ENCODE data around the gene SLC35G2.
A peak's percentile ranks its signal among the peaks of the same experiment; 100 is the strongest.
"Not testable (repeated sequence)": the region's sequence is repeated elsewhere in the genome, so short reads cannot be mapped to it uniquely, and the experiment has no call there.

The SLC35G2 gene

DNA sequence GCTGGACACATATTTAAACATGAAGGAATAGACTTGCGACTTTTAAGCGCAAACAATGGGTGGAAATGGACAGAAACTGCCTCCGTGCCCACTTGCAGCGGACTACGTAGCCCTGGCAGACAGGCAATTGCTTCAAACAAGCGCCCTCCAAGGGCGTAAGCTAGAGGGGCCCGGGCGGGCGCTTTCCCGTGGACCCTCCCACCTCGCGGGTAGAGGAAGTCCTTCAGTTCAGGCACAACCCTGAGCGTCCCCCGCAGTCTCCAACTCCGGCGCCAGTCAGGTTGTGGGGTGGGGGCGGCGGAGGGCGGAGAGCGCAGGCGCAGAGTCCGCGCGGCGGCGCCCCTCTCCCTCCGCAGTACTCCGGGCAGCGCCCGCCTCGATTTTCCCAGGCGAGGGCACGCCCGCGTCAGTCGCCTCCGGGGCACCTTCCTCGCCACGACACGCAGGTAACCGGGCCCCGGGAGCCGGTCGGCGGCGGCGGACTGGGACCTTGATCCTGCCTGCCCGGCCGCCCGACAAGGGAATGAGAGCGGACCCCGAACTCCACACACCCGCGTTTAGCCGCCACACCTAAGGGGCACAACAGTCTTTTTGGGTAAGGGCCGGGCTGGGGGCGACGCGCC, at the start of gene SLC35G2:
SLC35G2 (plus strand) TSS at position 358 of the 623 bp plus-strand sequence. CDS start 35,335 bp downstream, outside the sequence.
- peak; percentile 69 for DNase-seq

DNA sequence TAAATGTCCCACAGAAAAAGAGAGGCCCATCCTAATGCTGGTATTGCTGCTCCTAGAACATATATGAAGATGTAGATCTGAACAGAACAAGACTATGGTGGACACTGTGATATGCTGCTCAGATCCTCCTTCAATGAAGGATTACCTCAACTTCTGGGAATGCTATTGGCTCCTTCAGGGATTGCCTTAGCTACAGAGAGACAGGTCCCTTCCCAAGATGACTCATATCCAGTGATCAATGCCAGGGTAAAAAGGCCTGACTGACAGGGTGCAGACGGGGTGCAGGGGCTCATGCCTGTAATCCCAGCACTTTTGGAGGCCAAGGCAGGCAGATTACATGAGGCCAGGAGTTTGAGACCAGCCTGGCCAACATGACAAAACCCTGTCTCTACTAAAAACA, 46.2 kb upstream of the SLC35G2 start:
- DNase-seq: no peak

DNA sequence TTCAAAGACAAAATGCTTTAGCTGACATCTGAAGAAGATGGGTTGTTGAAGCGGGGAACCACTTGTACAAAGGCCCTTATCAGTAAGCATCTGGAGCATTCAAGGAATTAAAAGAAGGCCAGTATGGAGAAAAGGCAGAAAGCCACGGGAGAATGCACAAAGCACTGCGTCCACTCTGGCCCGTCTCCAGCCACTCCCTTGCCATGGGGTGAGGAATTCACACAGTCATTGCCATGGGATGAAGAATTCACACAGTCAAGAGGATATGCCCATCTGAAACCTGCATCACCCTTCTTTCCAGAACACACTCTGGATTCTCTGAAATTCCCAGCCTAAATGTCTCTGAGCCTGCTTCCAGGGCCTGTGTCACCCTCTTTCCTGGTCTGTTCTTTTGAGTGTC, 40.1 kb upstream of the SLC35G2 start:
- no peak for DNase-seq

DNA sequence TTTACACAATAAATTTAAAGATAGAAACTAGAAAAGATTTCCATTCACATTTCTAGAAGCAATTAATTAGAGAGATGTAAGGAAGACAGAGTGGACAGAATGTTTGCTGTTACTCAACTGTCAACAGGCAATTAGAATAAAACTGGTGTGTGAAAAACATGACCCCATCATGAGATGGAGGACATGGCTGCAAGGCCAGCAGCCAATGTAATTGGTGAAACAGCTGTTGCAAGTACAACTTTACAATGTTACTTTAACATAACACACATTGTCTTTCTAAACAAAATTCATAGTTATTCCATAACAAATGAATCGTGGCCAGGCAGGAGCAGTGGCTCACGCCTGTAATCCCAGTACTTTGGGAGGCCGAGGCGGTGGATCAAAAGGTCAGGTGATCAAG, 38.2 kb upstream of the SLC35G2 start:
- DNase-seq: no peak

DNA sequence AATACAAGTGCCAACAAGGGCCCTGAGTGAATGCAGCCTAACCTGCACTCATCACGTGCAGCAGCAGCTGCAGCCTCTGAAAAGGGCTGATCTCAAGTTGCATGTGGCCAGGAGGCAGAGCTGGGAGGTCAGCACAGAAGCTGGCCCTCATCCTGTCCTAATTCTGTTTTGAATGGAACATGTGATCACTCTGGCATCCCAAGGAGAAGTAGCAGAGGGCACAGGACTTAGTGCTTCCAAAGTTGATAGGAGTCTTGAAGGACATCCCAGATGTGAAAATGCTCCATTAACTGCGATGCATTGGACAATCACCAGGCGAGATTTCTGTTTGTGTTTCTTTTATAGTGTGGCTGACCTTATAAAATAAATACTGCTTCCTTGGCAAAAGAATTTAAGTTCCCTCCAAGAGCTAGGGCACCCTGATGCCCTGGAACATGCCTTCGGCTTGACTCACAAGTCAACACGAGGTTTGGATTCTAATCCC, 35.2 kb upstream of the SLC35G2 start:
- DNase-seq: no peak

DNA sequence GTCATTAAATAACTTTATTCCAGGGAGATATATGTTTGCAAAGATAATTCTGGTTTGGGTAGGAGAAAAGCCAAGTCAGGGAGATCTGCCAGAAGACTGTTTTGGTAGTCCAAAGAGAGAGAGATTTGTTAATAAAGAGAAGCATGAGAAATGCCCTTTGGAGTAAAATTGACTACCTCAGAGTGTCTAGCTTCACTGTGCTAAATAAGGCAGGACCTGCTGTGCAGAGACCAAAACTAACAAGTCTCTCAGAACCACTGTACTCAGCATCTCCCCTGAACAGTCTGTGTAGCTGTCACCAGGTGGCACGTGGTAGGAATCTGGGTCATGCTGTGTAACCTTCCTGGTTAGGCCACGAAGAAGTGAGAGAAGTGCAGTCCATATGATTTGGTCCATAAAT, 31.6 kb upstream of the SLC35G2 start:
- DNase-seq: peak; percentile 16

DNA sequence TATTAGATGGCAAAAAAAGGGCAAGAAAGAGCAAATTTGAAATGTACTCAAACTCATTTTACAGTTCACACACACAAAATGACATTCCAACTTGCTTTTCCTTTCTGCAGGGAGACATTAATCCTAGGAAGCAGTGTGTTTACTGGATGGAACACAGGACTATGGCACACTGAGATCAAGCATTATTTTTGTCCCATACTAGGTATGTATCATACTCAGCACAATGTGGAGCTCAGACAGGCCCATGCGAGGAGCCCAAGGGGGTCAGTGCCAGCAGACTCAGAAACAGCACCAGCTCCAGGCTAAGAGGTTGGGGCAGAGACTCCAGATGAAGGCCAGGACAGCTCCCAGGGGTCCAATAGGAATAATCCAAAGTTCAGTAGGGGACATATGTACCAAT, 30.8 kb upstream of the SLC35G2 start:
- no peak for DNase-seq

DNA sequence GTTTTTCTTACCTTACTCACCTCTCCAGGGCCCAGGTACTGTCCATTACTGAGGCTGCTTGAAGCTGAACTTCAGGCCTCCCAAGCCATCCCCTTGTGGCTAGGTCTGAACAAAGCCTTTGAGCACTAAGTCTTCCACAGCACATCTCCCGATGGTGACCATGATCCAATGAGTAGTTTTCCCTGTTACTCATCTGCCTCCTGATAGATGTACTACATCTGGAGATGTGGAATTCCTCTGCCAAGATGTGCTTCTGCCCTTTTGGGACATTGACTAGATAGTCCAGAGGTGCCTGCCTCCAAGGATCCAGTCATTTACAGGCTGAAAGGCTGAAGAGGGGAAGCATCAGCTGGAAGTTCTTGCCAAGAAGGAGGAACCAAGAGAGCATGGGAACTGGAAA, 28.9 kb upstream of the SLC35G2 start:
- no peak for DNase-seq

DNA sequence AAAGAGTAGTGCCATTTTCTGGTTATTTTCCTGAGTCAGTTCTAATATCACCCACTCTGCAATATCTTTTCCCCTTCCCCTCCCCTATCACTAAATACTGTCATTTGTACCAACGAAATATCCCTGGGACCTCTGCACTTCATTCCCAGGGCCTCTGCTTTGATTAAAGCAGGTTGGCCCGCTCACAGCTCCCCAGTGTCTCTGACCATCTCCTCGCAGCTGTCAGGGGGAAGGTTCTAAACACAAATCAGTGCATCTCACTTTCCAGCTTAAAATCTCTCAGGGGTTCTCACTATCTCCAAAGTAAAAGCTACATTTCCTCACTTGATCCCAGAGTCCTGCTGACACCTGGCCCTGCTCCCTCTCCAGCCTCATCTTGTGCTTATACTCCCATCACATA, 28.1 kb upstream of the SLC35G2 start:
- no peak for DNase-seq

DNA sequence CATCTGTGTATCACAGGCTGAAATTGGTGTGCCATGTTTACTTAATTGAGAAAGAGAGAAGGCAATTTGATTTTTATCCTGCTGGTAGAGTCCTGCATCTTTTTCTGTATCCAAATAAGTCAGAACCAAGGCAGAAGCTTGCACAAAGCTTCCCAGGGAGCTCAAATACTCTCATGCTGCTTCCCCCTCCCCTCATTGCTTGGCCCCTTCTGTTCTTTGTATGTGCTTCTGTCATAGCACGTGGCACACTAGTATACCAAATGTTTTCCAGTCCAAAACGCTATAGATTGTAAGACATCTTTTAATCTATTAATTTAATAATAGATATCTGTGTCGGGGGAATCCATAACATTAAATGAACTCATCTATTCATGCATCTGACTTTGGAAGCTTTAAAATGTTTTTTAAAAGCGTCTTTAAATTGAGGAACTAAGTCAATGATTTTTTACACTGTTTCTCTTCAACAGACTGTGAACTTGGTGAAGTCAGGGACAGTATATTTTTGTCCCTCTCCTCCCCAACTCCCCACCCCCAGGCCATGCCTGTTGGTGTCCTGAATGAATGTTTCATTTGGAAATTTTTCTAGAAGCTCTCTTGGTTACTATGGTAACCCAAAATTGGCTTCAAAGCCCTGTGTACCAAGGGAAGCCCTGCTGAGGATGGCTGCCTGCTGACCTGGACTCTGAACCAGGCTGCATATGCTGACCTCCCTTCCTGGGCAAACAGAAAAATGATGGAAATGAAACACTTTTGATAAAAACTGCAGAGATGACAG, 26.2 kb upstream of the SLC35G2 start:
- no peak for DNase-seq

DNA sequence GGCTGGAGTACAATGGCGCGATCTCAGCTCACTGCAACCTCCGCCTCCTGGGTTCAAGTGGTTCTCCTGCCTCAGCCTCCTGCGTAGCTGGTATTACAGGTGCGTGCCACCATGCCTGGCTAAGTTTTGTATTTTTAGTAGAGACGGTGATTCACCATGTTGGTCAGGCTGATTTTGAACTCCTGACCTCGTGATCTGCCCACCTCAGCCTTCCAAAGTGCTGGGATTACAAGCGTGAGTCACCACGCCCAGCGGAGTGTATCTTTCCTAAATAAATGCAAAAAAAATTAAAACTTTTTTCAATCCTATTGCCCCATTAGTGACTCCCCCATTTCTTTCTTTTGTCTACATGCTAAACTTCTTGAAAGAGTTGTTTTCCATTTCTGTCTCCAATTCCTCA, 17.8 kb upstream of the SLC35G2 start:
- DNase-seq: not testable (repeated sequence)

DNA sequence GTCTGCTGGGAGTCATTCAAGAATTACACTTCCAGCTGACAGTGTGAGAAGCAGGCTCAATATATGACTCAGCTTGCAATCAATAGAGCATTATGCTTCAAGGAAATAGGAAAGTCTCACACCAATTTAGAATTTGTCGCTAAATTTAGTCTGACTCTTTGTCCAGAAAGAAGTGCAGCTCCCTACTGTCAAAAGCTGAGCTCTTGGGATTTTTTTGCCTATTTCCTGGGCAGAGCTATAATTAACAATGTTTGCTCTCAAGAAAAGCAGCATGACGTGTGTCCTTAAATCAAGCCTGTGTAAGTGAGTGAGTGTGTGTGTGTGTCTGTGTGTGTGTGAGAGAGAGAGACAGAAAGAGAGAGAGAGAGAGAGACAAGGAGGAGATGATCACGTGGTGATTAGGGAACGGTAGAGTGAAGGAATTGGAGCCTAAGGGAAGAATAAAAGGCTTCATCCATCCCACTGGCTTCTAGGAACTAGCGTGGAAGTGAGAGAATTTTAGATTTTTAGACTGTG, 16.4 kb upstream of the SLC35G2 start:
- DNase-seq: peak; percentile 39

DNA sequence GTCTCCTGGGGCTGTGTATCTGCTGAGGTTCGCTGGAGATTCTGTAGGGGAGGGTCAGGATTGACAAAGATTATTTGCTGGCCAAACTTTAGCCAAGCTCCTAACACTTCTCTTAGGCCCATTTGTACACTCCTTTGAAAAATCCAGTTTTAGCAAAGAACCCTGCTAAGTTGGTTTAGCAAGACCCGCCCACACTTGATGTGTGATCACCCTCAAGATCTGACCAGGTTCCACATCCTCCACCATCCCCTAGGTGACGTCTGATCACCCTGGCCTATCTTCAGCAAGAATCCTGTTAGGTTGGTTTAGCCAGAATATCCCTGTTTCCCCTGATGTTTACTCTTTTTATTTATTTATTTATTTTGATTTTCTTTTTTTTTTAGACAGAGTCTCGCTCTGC, 14.8 kb upstream of the SLC35G2 start:
- DNase-seq: no peak

DNA sequence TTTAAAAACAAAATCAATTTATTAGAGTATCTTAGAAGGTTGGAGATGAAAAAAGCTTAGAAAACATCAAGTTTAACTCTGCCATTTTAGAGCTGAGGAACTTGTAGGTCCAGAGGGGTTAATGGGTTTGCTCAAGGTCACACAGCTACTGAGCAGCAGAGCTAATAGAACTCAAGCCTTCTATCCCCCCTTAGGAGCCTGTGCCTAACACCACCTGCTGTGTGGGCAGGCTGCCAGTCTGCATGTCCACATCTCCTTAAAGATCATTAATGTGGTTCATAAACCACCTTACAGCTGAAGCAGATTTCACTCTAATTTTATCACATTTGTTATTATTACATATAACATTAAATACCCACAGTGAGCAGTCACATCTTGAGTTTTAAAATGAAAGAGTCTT, 14.1 kb upstream of the SLC35G2 start:
- no peak for DNase-seq

DNA sequence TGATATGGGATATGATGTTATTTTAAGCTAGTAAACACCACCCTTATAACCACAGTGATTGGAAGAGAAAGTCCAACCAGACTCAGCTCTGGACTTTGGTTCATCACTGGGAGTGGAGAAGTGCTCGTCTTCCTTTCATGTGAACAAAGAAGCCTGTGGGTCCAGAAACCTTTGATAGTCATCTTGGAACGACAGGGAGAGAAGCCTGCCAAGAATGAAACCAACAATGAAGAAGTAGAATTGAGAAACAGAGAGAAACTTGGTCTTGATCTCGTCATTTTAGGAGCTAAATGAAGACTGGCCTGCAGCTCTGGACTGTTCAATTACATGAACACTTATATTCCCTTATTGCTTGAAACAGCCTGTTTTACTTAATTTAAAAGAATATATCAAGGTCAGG, 13.1 kb upstream of the SLC35G2 start:
- no peak for DNase-seq

DNA sequence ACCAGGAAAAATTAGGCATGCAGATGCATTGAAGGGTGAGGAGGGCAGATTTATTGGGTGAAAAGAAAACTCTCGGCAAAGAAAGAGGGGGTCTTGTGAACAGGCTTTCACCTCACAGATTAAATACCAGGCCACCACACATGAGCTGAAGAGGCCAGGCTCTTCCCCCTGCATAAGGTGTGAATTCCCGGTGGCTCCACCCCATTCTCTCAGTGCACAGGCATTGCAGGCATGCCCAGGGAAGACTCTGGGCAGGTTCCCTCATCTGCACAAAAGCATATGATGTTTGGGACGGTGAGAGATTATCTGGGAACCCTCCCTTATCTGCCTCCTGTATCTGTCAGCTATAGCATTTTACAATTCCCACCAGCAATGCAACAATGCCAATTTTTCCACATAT, 7.2 kb upstream of the SLC35G2 start:
- no peak for DNase-seq

DNA sequence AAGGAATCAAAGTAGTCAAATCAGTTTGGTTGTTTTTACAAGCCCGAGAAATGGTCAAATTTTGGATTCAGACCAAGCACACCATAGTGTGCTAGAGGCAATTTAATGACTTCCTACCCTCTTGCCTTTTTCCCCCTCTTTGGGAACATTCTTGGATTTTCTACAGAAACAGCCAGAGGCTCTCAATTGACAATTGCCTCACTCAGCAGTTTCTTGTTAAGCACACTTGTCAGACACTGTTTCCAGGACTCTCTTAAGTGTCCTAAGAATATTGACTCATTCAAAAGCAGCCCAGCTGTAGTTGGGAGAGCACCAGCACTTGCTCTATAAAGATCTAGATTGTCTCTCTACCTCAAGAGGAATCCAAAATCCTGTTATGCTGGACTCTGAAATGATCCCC, 1.5 kb upstream of the SLC35G2 start:
- DNase-seq: no peak

DNA sequence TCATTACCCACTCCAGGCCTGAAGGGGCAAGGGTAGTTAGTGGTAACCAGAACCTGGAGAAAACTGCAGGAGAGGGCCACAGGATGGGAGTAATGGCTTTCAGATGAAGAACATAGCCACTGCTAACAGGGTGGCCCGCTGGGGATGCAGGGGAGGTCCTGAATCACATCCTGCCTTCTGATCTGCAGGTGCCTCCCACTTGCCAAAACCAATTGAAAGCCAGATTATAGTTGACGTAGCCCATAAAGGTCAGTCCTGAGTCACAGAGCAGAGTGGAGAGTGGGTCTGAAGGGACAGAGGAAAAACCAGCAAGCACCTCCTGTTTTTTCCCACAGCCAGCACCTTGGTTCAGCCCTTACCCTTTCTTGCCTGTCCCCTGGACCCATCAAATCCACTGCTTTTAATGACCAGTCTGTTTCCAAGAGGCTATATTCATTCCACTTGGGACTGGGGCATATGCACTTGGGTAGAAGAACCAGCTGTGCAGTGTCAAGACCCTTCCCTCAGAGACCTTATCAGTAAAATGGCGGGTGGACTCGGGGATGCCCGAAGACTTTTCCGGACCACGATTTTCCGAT, 646 bp upstream of the SLC35G2 start:
- peak; percentile 83 for DNase-seq

DNA sequence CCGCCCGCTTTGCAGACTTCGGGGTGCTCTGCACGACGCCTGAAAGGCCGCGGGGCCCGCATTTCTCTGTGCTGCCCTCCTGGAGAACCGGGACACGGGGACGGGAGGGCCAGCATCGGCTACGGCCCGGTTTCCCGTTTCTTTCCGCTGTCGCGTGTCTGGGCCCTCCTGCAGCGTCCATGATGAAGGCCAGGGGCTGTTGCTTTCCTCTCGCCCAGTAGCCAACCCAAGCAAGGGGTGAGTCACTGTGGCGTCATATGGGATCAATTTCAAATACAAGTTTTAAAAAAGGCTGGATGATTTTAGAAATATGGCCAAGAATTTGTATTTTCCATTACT, 435 bp downstream of the SLC35G2 start:
- DNase-seq: peak; percentile 78

DNA sequence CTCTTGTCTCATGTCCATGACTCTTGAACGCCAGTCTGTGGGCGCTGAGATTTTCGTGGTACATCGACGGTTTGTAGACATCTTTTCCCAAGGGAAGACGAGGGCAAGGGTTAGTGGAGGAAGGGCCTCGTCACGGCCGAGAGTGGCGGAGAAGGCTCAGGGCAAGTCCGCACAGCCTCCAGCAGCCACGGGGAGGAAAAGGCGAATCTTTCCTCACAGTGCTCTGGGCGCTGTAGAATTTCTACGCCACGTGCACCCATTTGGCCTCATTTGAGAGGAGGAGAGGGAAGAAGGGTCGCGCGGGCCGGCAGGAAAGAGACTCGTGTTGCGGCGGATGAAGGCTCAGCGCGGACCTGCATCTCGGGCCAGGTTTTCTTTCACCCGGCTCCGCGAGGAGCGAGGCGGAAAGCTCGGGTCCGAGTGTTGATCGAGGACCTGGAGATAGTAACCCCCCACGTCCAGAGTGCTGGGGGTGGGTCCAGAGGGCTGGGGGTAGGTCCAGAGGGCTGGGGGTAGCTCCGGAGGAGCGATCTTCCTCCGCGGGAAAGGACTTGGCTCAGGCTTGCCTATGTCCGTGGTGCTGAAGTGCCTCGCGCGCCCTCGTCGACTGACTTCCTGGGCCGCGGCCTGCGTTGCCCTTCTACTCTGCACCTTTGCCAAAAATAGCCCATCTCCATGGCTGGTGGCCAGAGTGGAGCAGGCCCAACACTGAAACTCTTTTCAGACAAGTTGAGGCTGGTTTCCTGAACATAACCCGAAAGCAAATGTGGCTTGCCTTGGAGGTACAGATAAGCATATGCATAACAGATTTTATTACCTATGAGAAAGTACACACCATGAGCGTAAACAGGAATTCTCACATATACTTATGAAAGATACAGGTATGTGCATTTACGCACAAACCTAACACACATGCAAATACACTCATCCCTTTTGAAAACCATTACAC, 1.1 kb downstream of the SLC35G2 start:
- peak; percentile 58 for DNase-seq

DNA sequence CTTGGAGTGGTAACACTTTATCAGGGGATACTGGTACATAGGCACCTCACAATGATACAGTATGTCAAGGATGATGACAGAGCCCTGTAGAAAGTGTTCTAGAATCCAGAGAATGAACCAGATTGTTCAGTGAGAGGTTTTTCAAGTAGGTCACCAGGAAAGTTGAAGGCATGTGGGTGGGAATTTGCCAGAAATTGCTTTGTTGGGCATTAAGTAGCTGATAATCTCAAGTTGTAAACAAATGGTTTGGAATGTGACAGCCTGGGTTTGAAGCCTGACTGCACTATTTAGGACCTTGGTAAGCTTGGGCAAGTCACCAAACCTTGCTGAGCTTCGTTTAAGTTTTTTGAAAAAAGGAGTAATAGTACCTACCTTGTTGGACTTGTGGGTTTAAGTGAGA, 12.5 kb downstream of the SLC35G2 start:
- no peak for DNase-seq

DNA sequence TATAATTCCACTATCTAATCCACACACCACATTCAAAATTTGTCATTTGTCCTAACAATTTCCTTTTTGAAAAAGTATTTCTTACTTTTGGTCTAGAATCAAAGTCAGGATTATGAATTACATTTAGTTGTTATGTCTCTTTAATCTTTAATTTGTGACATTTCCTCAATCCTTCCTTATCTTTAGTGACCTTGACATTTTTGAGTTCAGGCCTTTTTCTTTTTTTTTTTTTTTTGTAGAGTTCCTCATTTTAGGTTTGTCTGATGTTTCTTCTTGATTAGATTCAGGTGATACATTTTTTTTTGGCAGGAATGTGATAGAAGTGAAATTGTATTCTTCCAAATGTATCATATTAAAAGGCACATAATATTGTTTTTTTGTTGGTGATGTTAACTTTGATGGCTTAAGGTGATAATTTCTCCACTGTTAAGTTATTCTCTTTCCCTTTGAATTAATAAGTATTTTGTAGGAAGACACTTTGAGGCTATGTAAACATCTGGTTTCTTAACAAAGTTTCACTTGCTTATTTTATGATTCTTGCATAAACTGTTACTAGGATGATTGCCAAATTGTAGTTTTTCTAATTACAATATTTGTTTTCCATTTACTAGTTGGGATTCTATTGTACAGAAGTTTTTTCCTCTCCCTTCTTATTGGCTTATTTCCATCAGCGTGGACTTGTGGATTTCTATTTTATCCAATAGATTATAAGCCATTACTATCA, 16.3 kb downstream of the SLC35G2 start:
- no peak for DNase-seq

All from fibroblast of skin of right quadriceps (primary cell).